ENCODE data around the gene MCC.

Gene MCC

DNA sequence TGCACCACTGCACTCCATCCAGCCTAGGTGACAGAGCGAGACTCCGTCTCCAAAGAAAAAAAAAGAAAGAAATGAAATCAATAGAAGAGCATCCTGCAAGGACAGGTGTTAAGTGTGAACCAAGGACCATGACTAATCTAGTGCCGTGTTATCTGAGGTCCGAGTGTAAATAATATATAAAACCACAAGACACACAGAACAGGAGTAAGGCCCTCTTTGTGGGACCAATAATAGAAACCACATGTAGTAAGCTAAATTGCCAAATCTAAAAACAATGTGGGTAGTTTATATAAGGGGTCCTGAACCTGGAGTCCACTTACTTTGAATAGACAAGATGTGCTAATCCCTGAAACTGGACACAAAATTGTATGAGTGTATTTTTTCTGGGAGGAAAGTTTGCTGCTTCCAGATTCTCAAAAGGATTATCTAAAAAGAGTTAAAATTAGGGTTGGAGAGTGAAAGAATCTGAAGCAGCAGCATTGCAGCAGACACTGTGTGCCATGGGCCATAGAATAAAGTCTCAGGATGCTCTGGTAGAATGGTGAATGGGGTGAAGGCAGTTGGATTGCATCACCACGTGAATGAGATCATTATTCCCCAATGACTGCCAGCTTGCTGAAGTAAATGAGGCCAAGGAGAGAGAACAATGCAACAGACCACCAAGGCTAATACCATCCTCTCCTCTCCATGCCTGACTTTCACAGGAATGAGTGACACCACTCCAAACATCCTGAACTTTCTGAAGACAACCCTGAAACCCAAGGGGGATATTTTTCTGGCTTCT lies 288.9 kb downstream of the MCC start:
- DNase-seq (ENCODE audit: low spot score), result no peak

DNA sequence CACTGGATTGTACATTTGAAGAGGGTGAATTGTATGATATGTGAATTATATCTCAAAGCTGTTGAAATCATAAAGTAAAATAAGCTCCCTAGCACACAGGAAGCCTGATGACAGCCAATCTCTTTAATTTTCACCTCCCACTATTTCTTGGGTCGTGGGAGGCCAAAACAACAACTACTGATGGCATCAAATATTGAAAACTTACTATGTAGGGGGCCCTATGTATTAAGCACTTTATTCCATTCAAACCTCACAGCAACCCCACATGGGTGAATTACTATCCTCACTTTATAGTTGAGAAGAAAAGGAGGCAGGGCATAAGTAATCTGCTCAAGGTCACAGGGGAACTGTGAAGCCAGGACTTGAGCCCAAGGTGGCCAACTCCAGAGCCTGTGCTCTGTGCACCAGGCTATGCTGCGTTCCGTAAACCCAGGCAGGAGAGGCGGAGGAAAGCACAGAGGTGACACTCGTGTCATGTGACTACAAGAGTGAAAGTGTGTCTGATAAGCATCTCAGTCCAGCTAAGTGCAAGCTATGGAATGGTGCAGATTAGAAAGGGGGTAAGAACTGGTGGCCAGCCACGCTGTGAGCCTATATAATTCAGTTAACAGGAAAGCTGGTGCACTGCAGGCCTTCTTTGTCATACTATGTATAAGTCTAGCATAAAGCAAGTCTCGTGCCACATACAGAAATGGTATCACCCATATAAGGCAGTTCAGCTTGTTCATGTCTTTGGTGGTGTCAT lies 290.6 kb downstream of the MCC start:
- no peak for DNase-seq (ENCODE audit: low spot score)

DNA sequence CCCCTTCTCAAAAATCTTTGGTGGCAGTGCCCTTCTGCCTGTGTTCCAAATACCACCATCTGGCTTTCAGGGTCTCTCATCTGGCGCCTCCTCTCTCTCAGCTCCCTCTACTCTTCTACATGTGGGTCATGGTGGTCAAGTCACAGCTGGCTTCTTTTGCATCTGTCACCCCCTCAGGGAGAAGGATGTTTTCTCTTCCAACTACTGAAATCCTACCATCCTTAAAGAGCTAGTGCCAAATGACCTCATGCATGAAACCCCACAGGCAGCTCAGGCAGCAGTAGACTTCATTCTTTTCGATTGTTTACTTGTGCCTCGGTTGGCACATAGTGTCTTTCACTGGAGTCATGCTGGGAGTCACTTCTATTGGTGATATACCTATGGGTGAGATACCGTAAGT lies 292.5 kb downstream of the MCC start:
- no peak for DNase-seq (ENCODE audit: low spot score)

DNA sequence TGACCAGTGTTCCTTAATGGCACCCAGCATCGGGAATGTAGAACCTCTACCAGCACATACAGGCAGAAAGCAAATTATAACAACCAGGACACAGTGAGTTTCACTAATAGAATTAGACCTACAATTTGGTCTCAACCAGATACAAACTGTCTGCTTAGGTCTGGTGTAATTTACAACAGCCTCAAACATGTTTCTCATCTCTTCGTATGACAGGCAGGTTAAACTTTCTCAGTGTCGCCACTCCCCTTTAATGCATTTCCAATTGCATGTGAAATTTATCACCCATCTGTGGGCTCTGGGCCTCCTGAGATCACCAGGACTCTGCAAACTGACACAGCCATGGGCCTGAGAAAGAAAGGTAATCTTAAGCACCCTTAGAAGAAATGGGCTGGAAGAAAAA lies 293.0 kb downstream of the MCC start:
- DNase-seq (ENCODE audit: low spot score), result no peak

DNA sequence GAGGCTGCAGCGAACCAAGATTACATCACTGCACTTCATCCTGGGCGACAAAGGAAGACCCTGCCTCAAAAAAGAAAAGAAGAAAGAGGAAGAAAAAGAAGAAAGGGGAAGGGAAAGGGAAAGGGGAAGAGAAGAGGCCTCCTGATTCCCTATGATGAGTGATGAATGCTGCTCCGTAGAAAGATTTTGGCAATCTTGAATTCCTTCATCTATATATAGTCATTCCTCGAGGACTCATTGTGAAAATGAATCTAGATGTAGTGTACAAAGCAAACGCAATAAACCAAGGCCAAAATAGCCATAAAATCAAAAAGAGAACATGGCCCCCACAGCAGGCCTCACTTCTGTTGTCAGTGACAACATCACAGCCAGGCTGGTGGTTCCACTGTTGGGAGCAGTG lies 293.7 kb downstream of the MCC start:
- no peak for DNase-seq (ENCODE audit: low spot score)

DNA sequence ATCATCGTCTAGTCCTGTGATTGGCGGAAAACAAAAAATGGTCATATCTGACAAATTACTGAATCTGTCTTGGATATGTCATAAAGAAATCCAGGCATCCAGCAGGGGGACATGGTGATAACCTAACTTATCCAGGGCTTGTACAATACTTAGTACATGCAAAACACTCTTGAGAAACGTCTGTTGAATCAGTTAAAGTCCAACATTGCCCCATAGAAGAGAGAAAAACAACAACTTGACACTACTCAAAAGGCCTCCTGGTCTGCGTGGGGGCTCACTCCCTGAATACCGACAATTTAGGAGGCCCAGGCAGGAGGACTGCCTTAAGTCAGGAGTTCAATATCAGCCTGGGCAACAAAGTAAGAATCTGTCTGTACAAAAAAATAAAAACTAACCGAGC lies 294.1 kb downstream of the MCC start:
- DNase-seq (ENCODE audit: low spot score), result no peak

DNA sequence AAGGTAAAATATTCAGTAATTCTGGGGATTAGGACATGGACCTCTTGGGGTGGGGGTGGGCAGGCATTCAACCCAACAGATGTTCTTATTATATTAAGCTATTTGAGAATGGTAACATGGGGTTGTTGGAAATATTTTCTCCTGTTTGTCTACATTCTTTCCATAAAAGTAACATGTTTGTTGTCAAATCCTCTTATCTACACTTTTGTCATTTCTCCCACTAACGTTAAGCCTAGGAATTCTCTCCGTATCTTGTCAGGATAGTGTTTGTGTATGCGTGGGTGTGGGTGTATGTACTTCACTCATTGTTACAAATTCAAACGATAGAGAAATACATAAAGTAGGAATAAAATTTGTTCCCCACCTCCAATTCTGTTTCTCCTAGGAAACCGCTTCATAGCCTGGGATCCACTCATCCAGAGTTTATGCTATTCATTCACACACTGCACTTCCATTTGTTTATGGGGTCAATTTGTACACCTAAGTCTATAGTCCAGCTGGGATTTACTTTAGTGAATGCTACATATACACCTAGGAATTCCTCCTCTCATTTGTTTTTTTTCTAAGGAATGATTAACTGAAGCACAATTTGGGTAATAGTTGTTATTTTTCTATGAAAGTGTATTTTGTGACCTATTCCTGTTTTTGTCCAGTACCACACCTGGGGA lies 294.8 kb downstream of the MCC start:
- no peak for DNase-seq (ENCODE audit: low spot score)

DNA sequence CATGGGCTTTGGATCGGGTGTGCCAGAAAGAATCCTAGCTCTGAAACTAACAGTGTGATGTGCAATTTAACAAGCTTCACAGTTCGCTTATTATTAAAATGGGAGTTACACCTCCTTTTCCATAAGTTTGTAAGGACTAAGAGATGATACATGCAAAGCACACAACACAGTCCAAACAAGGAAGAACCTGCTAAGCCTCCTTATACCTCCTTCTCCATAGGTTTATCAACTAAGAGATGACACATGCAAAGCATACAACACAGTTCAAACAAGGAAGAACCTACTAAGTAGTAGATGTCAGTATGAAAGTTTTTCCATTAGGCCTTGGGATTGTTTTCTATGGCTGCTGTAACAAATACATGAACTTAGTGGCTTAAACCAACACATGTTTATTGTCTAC lies 295.7 kb downstream of the MCC start:
- DNase-seq (ENCODE audit: low spot score), result no peak

DNA sequence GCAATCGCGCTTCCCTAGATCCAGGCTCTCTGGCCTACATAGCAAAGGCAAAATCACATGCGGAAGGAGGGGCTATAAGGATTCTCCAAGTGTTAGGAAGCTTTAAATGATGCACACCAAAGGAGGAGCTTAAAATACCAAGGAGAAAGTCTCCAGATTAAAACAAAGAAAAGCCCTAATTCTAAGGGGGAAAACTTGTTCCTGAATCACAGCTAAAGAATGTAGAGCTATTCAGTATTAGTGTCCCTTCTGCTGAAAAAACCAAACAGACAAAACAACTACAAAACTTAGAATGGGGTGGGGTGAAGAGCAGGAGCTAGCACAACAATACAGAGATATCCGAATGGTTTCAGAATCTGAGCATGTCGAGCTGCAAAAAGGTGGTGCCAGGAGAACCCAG lies 297.9 kb downstream of the MCC start:
- no peak for DNase-seq (ENCODE audit: low spot score)

DNA sequence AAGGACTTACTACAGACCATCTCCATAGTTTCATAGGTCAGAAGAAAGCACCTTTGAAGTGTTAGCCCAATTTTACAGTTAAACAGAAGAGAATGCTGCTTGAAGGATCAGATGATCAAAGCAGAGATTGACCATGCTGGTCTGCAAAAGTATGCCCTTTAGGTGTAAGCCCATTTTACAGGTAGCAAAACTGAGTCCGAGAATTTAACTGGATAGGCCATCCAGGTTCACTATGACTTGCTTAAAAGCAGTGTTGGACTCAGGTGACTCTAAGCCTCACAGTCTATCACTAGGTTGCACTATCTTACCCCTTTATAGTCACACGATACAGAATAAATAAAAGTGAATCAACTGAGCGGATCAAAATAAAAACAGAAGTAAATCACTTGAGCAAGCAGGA lies 299.0 kb downstream of the MCC start:
- DNase-seq (ENCODE audit: low spot score), result no peak

DNA sequence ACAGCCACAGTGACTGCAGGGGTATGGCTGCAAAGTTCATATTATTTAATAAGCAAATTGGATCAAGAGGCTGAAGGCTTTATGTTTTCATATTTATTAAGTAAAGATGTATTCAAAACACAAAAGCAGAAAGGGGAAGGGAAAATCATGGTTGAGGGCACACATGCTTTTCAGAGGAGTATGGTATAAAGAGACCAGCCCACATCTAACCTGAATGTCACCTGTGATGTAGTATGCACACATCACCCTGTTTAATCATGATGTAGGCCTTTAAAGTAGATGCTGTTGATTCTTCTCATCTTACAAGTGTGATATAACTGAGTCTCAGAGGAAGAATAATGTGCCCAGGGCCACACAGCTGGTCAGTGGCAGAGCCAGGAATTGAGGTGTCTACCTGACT lies 299.8 kb downstream of the MCC start:
- DNase-seq (ENCODE audit: low spot score), result no peak

DNA sequence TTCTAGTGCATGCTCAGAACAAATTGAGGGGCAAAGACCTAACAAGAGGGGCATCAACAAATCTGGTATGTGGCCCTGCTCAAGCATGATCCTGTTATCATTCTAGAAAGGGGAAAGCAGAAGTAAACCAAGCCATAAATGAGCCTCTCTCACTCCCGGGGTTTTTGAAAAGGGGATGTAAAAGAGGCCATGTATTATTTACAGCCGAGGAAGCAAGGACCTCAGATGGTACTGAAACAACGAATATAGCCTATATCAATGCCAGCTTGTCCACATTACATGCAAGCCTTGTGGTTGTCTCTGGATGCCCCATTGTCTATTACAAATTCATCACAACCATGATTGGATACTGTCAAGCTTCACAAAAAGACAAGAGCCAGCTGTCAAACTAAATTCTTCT lies 300.3 kb downstream of the MCC start:
- DNase-seq (ENCODE audit: low spot score), result no peak

DNA sequence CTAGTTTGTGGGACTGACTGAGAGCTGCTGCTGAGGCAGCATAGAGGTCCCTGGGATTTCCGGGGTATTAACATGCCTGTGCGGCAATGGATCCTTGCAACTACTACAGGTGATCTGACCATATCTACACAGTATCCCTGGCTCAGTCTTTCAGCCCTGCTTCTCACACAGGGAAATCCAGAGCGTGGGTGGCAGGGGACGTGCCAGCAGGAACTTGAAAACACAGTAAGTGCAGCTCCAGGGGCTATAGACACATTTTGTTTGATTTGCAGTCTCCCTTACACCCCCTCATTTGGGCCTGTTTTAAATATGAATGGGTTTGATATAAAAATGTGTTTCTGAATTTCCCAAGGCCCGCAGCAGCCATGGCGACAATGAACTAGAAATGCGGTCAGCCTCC lies 302.2 kb downstream of the MCC start:
- DNase-seq (ENCODE audit: low spot score), result no peak

DNA sequence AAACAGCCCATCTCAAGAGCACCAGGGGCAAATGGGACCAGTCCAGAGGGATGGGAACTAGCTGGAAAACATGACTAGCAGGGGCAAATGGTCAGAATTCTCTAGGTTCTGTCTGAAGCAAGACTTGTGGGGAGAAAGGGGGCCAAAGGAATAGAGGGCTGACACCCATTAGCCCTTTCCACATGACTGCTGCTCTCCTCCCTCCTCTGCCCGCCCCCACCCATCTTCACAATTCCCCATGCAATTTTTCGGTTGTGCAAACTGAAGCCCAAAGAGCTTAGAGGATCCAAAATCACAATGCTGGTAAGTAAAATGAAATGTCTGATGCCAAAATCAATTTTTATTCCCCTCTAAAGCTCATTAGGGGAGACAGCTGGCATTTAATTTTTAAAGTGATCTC lies 304.6 kb downstream of the MCC start:
- DNase-seq (ENCODE audit: low spot score), result no peak

DNA sequence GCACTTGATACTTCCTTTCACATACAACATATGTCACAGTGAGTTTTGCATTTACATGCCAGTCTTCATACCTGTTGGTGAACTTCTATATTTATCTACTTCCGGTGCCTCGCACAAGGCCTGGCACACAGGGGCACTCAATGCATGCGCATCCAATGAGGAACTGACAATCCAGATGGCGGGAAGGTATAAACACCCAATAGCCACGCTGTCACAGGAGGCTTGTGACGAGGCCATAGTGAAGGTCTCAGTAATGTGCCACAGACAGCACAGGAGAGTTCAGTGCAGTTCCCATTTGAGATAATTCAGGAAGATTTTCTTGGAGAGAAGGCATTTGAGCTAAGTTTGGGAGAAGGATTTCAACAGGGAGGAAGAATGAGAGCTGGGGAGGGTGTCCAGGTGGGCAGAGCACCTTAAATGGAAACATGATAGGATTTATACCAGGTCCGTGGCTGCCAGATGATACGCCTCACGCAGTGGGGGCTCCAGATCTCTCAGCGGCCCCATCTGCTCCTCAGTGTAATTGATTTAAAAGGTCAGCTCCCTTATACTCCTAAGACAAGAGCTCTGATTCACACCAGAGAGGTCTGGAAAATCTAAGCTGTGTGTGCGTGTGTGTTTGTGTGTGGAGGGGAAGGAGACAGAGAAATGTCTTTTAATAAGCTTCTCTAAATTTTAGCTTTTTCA lies 305.5 kb downstream of the MCC start:
- no peak for DNase-seq (ENCODE audit: low spot score)

DNA sequence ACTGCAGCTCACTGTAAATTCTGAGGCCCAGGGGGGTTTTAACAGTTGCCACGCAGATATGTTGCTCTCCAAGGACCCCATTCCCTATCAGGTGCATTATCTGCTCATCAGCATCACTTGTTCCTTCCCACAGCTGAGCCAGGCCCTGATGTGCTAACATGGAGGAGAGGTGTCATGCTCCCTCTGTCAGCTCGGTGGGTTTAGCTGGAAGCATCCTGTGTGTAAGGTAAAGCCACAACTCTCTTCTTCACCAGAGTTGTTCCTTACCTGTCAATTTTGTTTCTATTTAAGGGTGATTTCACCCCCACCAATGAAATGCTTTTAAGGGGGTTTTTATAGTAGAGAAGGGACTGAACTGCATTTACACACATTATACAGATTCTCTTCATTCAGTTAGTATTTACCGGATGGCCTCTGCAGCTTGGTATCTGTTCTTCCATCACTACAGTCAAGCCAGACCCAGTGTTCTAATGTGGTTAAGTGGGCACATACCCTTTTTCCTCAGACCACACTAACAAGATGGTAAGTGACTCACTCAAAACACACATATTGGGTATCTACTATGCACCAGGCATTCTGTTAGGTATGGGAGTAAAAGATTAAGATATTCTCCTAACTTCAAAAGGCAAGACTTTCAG lies 306.3 kb downstream of the MCC start:
- no peak for DNase-seq (ENCODE audit: low spot score)

DNA sequence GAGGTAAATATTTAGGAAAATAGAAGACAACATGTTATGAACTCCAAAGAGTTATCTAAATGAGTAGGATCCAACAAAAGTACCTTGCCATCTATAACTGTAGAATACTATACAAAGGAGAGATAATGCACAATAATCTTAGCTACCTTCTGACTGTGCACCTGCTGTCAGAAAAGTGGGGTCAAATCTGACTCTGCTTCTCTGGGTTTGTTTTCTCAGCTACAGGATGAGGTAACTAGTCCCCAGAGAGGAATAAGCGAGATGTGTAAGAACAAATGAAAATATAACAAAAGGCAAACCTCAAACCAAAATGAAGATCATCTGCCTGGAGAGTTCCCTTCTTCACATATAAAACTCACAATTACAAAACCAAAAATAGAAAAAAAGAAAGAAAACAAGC lies 306.8 kb downstream of the MCC start:
- no peak for DNase-seq (ENCODE audit: low spot score)

DNA sequence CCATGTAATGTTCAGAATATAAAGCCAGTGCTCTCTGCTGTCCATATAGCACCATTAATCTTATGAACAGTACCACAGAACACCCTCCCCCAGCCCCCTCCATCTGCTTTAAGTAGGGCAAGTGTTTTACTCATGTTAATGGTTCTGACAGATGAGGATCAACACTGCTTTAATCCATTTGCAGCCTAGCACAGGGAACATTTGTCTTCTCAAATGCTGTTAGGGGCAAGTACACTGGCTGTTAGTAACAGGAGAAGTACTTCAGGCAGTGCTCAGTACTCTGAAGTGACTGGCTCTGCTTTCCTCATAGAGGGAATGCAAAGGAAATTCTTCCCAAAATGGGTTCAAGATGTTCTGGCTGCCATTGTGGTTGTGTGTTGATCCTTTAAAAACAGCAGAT lies 309.1 kb downstream of the MCC start:
- no peak for DNase-seq (ENCODE audit: low spot score)

DNA sequence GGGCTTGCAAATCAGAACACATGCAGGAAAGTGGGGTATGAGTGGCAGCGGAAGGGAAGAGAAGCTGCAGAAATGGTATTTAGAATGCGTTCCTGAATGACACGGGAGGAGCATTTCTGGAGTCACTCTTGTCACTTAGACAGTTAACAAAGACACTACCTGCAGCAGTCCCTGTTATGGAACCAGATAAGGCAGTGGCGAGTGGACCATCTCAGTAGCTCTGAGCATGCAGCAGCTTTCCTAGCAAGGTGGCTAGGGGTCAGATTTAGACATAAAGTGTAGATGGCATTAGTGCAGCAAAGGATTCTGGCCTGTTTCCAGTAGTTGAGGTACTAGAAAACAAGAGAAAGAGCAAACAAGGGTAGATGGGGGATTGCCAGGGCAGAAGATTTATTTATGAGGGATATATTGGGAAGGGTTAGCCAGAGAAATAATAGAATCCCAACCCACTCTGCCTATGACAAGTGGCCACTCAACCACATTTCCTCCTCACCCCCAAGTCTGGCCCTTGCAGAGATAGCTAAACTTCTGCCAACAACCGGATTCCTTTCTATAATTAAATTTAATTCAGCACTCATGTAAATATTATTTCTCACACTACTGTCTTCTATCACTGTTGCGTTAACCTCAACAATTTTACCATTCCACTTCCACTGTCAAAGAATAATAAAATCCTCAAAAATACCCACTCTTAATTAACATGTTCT lies 310.0 kb downstream of the MCC start:
- no peak for DNase-seq (ENCODE audit: low spot score)

DNA sequence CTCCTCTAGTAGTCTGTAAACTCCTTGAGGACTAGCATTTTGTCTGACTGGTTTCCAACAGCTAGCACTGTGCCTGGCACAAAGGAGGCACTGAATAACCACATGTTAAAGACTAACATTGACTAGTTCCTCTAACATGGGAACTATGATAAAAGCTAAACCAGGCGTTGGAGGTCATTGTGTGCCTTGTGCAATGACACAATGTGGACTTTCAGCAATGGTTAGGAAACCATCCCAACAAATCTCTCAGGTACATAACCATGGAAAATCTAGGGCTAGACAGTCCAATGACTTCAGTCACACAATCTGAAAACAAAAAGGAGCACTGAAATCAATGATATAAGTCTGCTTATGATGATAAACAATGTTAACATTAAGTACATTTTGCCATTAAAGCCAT lies 311.0 kb downstream of the MCC start:
- DNase-seq (ENCODE audit: low spot score), result no peak

DNA sequence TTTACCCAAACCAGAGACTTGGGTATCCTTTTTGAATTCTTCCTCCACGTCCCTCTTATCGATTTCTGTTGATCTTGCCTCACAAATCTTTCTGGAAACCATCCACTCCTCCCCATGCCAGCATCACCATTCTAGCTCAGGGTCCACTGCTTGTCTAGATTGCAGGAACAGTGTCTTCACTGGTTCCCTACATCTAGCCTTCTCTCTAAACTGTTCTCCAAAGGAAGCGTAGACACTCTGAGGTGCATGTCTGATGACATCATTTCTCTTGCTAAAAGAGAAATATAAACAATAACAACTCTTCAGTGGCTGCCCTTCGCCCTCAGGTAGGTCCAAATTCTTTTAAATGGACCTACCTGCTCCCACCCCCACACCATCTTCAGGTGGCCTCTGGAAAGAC lies 311.5 kb downstream of the MCC start:
- no peak for DNase-seq (ENCODE audit: low spot score)

DNA sequence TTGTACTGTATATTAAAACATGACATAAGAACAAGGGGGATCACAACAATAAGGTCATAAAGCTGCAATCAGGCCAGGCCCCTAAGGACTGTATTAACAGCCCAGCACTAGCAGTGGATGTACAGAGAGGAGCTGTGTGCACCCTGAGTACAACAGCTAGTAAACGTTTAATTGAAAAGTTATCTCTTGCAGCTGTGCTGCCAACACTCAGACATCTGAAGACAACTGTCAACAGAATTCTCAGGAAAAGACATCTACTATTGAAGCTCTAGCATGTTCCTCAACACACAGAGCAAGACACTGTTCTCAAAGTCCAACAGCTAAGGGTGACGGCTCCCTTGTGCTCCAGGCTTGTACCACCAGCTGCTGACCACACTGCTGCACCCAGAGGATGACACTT lies 312.1 kb downstream of the MCC start:
- DNase-seq (ENCODE audit: low spot score), result no peak
